ENCODE measurements around the gene OGFR.

OGFR gene

GRCh38 chr20:62772990-62773844, 31.4 kb upstream of the OGFR start:
- TF ChIP-seq CTCF (IDR thresholded peaks at IDR 0.05): no peak
- Histone ChIP-seq H3K27ac (no peak overlapping the region), H3K4me3 (no peak overlapping the region)
- DNase-seq (ENCODE audit: low spot score): no peak

GRCh38 chr20:62773845-62774714, 30.6 kb upstream of the OGFR start:
- no peak for DNase-seq (ENCODE audit: low spot score)
- TF ChIP-seq CTCF (IDR thresholded peaks at IDR 0.05): no peak
- H3K27ac ChIP-seq: no peak overlapping the region
- no peak overlapping the region for H3K4me3 ChIP-seq

- TF ChIP-seq CTCF (IDR thresholded peaks at IDR 0.05): no peak
- no peak overlapping the region for H3K27ac ChIP-seq
- no peak overlapping the region for H3K4me3 ChIP-seq
- DNase-seq (ENCODE audit: low spot score): no peak
Measured at GRCh38 chr20:62774762-62775161, 29.9 kb upstream of the OGFR start.

DNA sequence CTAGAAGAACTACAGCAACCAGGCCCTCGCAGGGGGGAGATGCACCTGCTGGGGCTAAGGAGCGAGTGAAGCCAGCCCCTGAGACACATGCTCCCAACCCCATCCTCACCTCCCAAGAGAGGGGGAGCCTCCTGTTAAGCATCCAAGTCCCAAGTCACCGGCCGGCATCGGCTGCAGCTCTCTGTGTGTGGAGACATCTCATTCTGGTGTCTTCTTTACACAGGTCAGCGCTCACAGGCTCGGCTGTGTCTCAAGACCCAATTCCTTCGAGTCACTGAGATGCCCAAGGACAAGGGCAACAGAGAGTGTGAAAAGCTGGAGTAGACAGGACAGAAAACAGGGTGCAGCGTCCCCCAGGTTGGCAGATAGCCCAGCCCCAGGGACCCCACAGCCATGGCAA, 29.4 kb upstream of the OGFR start:
- DNase-seq (ENCODE audit: low spot score): no peak
- no peak overlapping the region for H3K4me3 ChIP-seq
- H3K27ac ChIP-seq: no peak overlapping the region
- TF ChIP-seq CTCF (IDR thresholded peaks at IDR 0.05): no peak

DNA sequence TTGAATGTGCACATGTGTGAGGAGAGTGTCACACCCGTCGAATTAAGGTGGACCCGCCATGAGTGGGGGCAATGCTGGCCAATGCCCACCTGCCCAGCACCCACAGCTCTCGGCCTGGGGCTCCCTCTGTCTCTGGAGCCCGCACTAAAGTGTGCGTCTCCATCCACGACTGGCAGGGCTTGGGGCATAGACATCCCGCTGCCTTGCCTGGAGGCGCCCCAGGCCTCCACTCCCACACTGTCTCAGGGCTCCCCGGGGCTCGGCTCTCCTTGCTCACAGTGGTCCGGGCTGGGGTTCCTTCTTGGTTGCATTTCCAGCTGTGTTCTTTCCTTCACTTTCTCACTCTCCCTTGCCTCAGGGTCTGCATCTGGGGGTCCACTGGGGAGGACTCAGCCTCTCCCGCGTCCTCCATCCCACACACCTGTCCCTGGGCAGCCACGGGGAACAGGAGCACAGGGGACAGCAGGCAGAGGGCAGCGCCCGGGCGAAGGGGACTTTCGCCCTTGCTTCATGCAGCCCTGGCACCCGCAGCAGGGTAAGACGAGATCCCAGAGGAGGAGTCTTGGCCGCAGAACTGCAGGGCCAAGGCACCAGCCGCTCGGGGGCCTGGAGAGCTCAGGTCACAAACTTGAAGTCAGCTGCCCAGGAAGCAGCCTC, 28.5 kb upstream of the OGFR start:
- no peak for TF ChIP-seq CTCF (IDR thresholded peaks at IDR 0.05)
- no peak overlapping the region for H3K27ac ChIP-seq
- no peak for DNase-seq (ENCODE audit: low spot score)
- no peak overlapping the region for H3K4me3 ChIP-seq

GRCh38 chr20:62776692-62777527, 27.7 kb upstream of the OGFR start:
- DNase-seq (ENCODE audit: low spot score): no peak
- Histone ChIP-seq H3K4me3 (no peak overlapping the region), H3K27ac (no peak overlapping the region)
- no peak for TF ChIP-seq CTCF (IDR thresholded peaks at IDR 0.05)
